Tibial artery (tissue), 4 donors: Measurements from ENCODE around the gene STK26.
A peak's percentile ranks its signal among the peaks of the same experiment; 100 is the strongest.

ENCODE experiments used
- DNase-seq, 2 donors: peaks; one replicate each; pipeline ENCODE4 v3.0.0-alpha.2; 2019
- H3K27ac ChIP-seq, 2 donors: fragments of 200-600 bp; sonication (generic) in 1 of 2; 1 replicate in 1 of 2; 2 replicates in 1 of 2; pipeline ENCODE4 v1.5.1; 2018 to 2019; ENCODE audit warnings: mild to moderate bottlenecking in 1 of 2
- H3K27me3 ChIP-seq, 2 donors: fragments of 200-600 bp; sonication (generic) in 1 of 2; one replicate each; pipeline versions ENCODE4 v1.5.1 to v1.6.0; 2016 to 2019
- H3K36me3 ChIP-seq, 3 donors: fragments of 200-600 bp; sonication (generic) in 2 of 3; one replicate each; pipeline ENCODE4 v1.5.1; 2016 to 2019; ENCODE audit warnings: mild to moderate bottlenecking in 2 of 3
- H3K4me1 ChIP-seq, 4 donors: fragments of 200-600 bp; sonication (generic) in 2 of 4; 1 replicate in 3 of 4; 2 replicates in 1 of 4; pipeline ENCODE4 v1.5.1; 2016 to 2019
- H3K4me3 ChIP-seq, 2 donors: fragments of 200-600 bp; sonication (generic) in 1 of 2; 1 replicate in 1 of 2; 2 replicates in 1 of 2; pipeline ENCODE4 v1.5.1; 2018 to 2019; ENCODE audit warnings: mild to moderate bottlenecking in 2 of 2
- H3K9me3 ChIP-seq, 3 donors: fragments of 200-600 bp; sonication (generic) in 1 of 3; one replicate each; pipeline ENCODE4 v1.5.1; 2016 to 2019
- intact Hi-C: fragments of 100-400 bp; cut with DNase I; formaldehyde crosslinking; loops from one replicate; pipeline ENCODE4 v1.15.0; 2023; ENCODE audit warnings: low total_unique reads
- TF ChIP-seq, protein P1 (sequence below), 2 experiments: fragments of 200-600 bp in 1 of 2; fragments of 450-650 bp in 1 of 2; IDR thresholded peaks; one replicate each; pipeline ENCODE4 v1.5.1; 2017 to 2019; ENCODE audit warnings: antibody characterized with exemption in 2 of 2, mild to moderate bottlenecking in 1 of 2, moderate library complexity in 1 of 2

STK26 gene

DNA sequence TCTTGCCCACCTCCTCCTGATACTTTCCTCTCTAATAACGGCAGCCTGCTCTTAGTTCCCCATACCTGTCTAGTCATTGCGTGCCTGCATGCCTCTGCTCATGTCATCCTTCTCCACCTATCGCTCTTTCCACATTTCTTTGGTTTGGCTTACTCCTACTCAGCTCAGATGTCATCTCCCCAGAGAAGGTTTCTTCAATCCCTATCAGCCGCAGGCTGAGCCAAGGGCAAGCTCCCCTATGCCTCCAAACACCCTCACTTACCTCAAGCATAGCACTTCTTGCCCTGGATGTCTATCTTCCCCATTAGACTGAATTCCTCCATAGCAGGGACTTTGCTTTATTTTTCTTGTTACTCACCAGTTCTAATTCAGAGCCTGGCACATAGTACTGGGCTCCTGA, 78.1 kb downstream of the STK26 start:
- DNase-seq, result no peak
- Histone ChIP-seq H3K4me1 (peaks cover 0 to 22% (median 4%) of the 10 kb centered on the region in 4 donors), H3K36me3 (no peaks in the 10 kb centered on the region), H3K4me3 (no peak overlapping the region), H3K27ac (peak overlapping the region; percentile 44 to 68), H3K27me3 (no peaks in the 10 kb centered on the region), H3K9me3 (no peaks in the 10 kb centered on the region)
- intact Hi-C loops, result no loop called here
- TF ChIP-seq, protein P1, sequence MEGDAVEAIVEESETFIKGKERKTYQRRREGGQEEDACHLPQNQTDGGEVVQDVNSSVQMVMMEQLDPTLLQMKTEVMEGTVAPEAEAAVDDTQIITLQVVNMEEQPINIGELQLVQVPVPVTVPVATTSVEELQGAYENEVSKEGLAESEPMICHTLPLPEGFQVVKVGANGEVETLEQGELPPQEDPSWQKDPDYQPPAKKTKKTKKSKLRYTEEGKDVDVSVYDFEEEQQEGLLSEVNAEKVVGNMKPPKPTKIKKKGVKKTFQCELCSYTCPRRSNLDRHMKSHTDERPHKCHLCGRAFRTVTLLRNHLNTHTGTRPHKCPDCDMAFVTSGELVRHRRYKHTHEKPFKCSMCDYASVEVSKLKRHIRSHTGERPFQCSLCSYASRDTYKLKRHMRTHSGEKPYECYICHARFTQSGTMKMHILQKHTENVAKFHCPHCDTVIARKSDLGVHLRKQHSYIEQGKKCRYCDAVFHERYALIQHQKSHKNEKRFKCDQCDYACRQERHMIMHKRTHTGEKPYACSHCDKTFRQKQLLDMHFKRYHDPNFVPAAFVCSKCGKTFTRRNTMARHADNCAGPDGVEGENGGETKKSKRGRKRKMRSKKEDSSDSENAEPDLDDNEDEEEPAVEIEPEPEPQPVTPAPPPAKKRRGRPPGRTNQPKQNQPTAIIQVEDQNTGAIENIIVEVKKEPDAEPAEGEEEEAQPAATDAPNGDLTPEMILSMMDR (IDR thresholded peaks at IDR 0.05), result no peak

GRCh38 chrX:132101799-132102198, 78.7 kb downstream of the STK26 start:
- DNase-seq, result no peak
- intact Hi-C loops, result no loop called here
- H3K4me3 ChIP-seq, result no peak overlapping the region
- TF ChIP-seq, protein P1 (IDR thresholded peaks at IDR 0.05), result no peak
- no peaks in the 10 kb centered on the region for H3K27me3 ChIP-seq
- no peaks in the 10 kb centered on the region for H3K9me3 ChIP-seq
- no peaks in the 10 kb centered on the region for H3K36me3 ChIP-seq
- peaks cover 0 to 22% (median 4%) of the 10 kb centered on the region in 4 donors for H3K4me1 ChIP-seq
- H3K27ac ChIP-seq, result peak overlapping the region; percentile 68 to 70

DNA sequence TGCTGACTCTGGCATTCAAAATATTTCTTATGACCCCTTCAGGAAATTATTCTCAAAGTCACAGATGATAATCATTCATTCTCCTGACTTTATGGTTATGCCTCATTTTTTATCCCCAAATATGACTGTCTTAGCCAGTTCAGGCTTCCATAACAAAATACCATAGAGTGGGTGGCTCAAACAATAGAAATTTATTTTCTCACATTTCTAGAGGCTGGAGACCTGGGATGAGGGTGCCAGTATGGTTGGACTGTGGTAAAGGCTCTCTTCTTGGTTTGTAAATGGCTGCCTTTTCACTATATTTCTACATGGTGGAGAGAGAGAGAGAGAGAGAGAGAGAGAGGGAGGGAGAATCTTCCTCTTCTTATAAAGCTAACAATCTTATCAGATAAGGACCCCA, 84.2 kb downstream of the STK26 start:
- no peak overlapping the region for H3K4me3 ChIP-seq
- TF ChIP-seq, protein P1 (IDR thresholded peaks at IDR 0.05), result no peak
- H3K4me1 ChIP-seq, result peaks cover 0 to 16% (median under 1%) of the 10 kb centered on the region in 4 donors
- H3K27ac ChIP-seq, result peak overlapping the region in 1 of 2 donors; percentile 44
- no peaks in the 10 kb centered on the region for H3K9me3 ChIP-seq
- DNase-seq, result no peak
- H3K36me3 ChIP-seq, result no peaks in the 10 kb centered on the region
- H3K27me3 ChIP-seq, result no peaks in the 10 kb centered on the region
- intact Hi-C loops, result no loop called here

DNA sequence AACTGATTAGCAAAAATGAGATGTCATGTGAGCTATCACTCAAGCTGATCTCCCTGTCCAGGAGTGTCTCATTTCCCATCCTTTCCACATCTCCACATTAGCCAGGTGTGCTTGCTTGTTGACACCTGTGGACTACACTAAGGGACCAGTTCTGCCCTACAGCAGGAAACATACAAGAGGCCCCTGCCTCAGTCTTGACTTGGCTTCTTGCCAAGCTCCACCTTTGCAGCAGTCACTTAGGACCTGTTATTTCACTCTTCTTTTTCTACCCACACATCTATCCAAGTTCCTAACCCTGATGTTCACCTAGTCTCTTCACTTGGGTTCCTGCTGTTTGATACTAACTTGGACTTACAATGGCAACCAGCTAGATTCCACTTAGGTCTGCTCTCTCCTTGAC, 91.5 kb downstream of the STK26 start:
- H3K27me3 ChIP-seq, result no peaks in the 10 kb centered on the region
- DNase-seq, result no peak
- no peaks in the 10 kb centered on the region for H3K9me3 ChIP-seq
- H3K27ac ChIP-seq, result no peak overlapping the region
- H3K4me3 ChIP-seq, result no peak overlapping the region
- TF ChIP-seq, protein P1 (IDR thresholded peaks at IDR 0.05), result no peak
- no peaks in the 10 kb centered on the region for H3K36me3 ChIP-seq
- peaks cover 0 to 3% (median under 1%) of the 10 kb centered on the region in 4 donors for H3K4me1 ChIP-seq
- intact Hi-C loops, result no loop called here

DNA sequence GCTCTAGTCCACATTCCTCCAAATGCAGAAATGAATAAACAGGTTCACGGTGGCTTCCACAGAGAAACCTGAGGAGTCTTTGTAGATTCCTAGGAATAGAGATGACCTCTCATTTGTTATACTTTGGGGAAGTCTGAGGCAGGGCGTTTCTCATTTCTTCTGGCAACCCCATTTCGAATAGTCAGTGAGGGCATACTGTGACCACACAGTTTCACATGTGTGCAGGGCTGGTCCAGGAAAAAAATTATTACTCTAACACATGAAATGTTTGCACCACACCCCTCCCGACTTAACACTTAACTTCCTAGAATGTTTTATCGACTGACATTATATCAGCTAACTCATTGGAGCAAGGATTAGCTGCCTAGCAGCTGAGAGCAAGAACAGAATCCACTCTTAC, 92.7 kb downstream of the STK26 start:
- Histone ChIP-seq H3K9me3 (peaks cover 0 to 3% (median 0%) of the 10 kb centered on the region in 3 donors), H3K36me3 (no peaks in the 10 kb centered on the region), H3K4me3 (no peak overlapping the region), H3K27me3 (no peaks in the 10 kb centered on the region), H3K4me1 (peaks cover 0 to 13% (median 2%) of the 10 kb centered on the region in 4 donors), H3K27ac (peak overlapping the region in 1 of 2 donors; percentile 12)
- intact Hi-C loops, result no loop called here
- TF ChIP-seq, protein P1 (IDR thresholded peaks at IDR 0.05), result no peak
- DNase-seq, result no peak

DNA sequence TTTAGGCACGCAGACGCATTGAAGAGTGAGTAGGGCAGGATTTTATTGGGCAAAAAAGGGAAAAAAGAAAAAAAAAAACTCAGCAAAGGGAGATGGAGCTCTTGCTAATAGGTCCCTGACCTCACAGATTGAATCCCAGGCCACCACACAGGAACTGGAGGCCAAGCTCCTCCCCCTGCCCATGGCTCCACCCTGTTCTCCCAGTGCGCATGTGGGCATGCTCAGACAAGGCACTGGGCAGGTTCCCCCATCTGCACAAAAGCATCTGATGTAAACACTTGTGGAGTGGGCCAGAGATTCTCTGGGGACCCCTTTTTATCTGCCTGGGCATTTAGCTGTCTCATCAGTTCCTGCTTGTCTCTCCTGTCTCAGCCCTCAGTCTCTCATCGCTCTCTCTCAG, 95.3 kb downstream of the STK26 start:
- TF ChIP-seq, protein P1 (IDR thresholded peaks at IDR 0.05), result no peak
- Histone ChIP-seq H3K4me3 (no peak overlapping the region), H3K27ac (no peak overlapping the region), H3K4me1 (peaks cover 0 to 13% (median 2%) of the 10 kb centered on the region in 4 donors), H3K9me3 (peaks cover 0 to 3% (median 0%) of the 10 kb centered on the region in 3 donors), H3K27me3 (no peaks in the 10 kb centered on the region), H3K36me3 (no peaks in the 10 kb centered on the region)
- DNase-seq, result no peak
- intact Hi-C loops, result no loop called here
